K562 (cell line): Measurements from ENCODE around the gene RNPEP. TPM values are rescaled to one million over a fixed set of nuclear protein-coding genes. Genes with fewer than 3 reads are reported as not detected.
A peak's percentile ranks its signal among the peaks of the same experiment; 100 is the strongest.

Source experiments
- CBX8 ChIP-seq: fragments of 200-600 bp; sonication (generic); IDR thresholded peaks from 2 replicates; pipeline ENCODE4 v1.6.1; 2012; ENCODE audit warnings: borderline replicate concordance, mixed run types, low read depth, mild to moderate bottlenecking, moderate library complexity, mixed read lengths, low read length, control low read depth, inconsistent platforms; ENCODE audit not compliant: poor library complexity, severe bottlenecking; ENCODE audit errors: extremely low read depth
- FOXJ2 ChIP-seq: fragments of 200-800 bp; sonication (Bioruptor generic); IDR thresholded peaks from 2 replicates; pipeline ENCODE4 v1.6.1; 2016; ENCODE audit warnings: missing genetic modification characterization, missing compliant biosample characterization
- GABPB2 ChIP-seq: fragments of 250-450 bp; sonication (Bioruptor Pico); conservative IDR thresholded peaks from 2 replicates; pipeline ENCODE4 v1.5.1; 2021; ENCODE audit warnings: mild to moderate bottlenecking
- JUN ChIP-seq, 2 experiments: sonication (generic) in 1 of 2; formaldehyde crosslinking in 1 of 2; IDR thresholded peaks; 2 replicates each; pipeline versions ENCODE4 v1.6.1 to v1.8.0; 2012 to 2022; ENCODE audit warnings: borderline replicate concordance in 2 of 2, mild to moderate bottlenecking in 2 of 2, improper control_type of control experiment in 1 of 2, low read depth in 1 of 2, low read length in 1 of 2, missing genetic modification reagents in 1 of 2
- KDM2B ChIP-seq: fragments of 250-450 bp; sonication (Bioruptor Pico); IDR thresholded peaks from 2 replicates; pipeline ENCODE4 v1.8.0; 2021; ENCODE audit warnings: mild to moderate bottlenecking, moderate library complexity
- MIER1 ChIP-seq: fragments of 450-650 bp; IDR thresholded peaks from 2 replicates; pipeline ENCODE4 v1.6.1; 2016; ENCODE audit warnings: antibody characterized with exemption, mild to moderate bottlenecking, low read depth
- NFIC ChIP-seq: fragments of 450-650 bp; IDR thresholded peaks from 2 replicates; pipeline ENCODE4 v1.6.1; 2017; ENCODE audit warnings: mild to moderate bottlenecking, inconsistent platforms
- NR1H2 ChIP-seq: sonication (generic); formaldehyde crosslinking; IDR thresholded peaks from 2 replicates; pipeline ENCODE4 v1.4.0; 2020; ENCODE audit warnings: mild to moderate bottlenecking, missing genetic modification reagents
- PURB ChIP-seq: sonication (generic); formaldehyde crosslinking; IDR thresholded peaks from 2 replicates; pipeline ENCODE4 v1.9.0; 2021; ENCODE audit warnings: low read depth, mild to moderate bottlenecking, missing genetic modification reagents
- RBM22 ChIP-seq: fragments of 200-400 bp; formaldehyde crosslinking; IDR thresholded peaks from 2 replicates; pipeline ENCODE4 v1.6.1; 2018; ENCODE audit warnings: low read length, low read depth; ENCODE audit not compliant: poor library complexity, severe bottlenecking
- TEAD1 ChIP-seq, 2 experiments: fragments of 450-650 bp in 1 of 2; sonication (generic) in 1 of 2; formaldehyde crosslinking; IDR thresholded peaks; 2 replicates each; pipeline versions ENCODE4 v1.4.0 to v1.8.0; 2020 to 2022; ENCODE audit warnings: mild to moderate bottlenecking in 2 of 2, missing genetic modification reagents in 1 of 2
- ZKSCAN8 ChIP-seq: fragments of 200-800 bp; sonication (Bioruptor generic); IDR thresholded peaks from 2 replicates; pipeline ENCODE4 v1.6.1; 2016; ENCODE audit warnings: missing genetic modification characterization, missing compliant biosample characterization
- ZNF239 ChIP-seq: fragments of 250-450 bp; sonication (Bioruptor Pico); IDR thresholded peaks from 2 replicates; pipeline ENCODE4 v1.4.0; 2020; ENCODE audit warnings: mild to moderate bottlenecking
- ZNF561 ChIP-seq: fragments of 450-650 bp; formaldehyde crosslinking; conservative IDR thresholded peaks from 2 replicates; pipeline ENCODE4 v1.4.0; 2020; ENCODE audit warnings: mild to moderate bottlenecking, moderate library complexity
- polyA plus RNA-seq, 8 experiments: library from polyadenylated mRNA; depleted of rRNA in 4 of 8; stranded (reverse) in 5 of 8; unstranded in 3 of 8; fragments of >200 nt; fragmentation: Nextera tagmentation in 2 of 8; fragmentation: Illumina TruSeq in 1 of 8; extraction: Ambion mirVana in 2 of 8; extraction: Trizol in 1 of 8; gene quantifications; 2 replicates each; pipeline versions ENCODE4 v1.2.1 to v1.2.3, GENCODE V29; 2011 to 2014; ENCODE audit warnings: inconsistent platforms in 1 of 8, missing spikeins in 1 of 8
- total RNA-seq, 7 experiments: library from RNA; depleted of rRNA in 6 of 7; stranded (reverse); fragments of >200 nt in 6 of 7; fragmentation: Illumina TruSeq in 2 of 7; extraction: Trizol in 2 of 7; gene quantifications; 2 replicates each; pipeline versions ENCODE4 v1.2.1 to v1.2.3, GENCODE V29; 2011 to 2021; ENCODE audit warnings: low replicate concordance in 1 of 7
- TF ChIP-seq, protein P1 (sequence below): fragments of 450-650 bp; IDR thresholded peaks from 2 replicates; pipeline ENCODE4 v1.6.1; 2017; ENCODE audit warnings: antibody characterized with exemption, mild to moderate bottlenecking
- TF ChIP-seq, protein P2 (sequence below): fragments of 250-450 bp; sonication (Bioruptor Pico); IDR thresholded peaks from 2 replicates; pipeline ENCODE4 v1.8.0; 2022; ENCODE audit warnings: inconsistent platforms
- TF ChIP-seq, protein P3 (sequence below): sonication (generic); formaldehyde crosslinking; IDR thresholded peaks from 2 replicates; pipeline ENCODE4 v1.8.1; 2022; ENCODE audit warnings: missing genetic modification reagents
- TF ChIP-seq, protein P4 (sequence below): fragments of 450-650 bp; formaldehyde crosslinking; IDR thresholded peaks from 2 replicates; pipeline ENCODE4 v1.4.0; 2022; ENCODE audit warnings: mild to moderate bottlenecking, moderate library complexity

Gene RNPEP
- total and polyA plus RNA-seq, 9 of the 15 experiments (the other 6 are each of a cell fraction or from before 2014, with no cell fraction given) = 27.5 to 131 (median 63.4) TPM

DNA sequence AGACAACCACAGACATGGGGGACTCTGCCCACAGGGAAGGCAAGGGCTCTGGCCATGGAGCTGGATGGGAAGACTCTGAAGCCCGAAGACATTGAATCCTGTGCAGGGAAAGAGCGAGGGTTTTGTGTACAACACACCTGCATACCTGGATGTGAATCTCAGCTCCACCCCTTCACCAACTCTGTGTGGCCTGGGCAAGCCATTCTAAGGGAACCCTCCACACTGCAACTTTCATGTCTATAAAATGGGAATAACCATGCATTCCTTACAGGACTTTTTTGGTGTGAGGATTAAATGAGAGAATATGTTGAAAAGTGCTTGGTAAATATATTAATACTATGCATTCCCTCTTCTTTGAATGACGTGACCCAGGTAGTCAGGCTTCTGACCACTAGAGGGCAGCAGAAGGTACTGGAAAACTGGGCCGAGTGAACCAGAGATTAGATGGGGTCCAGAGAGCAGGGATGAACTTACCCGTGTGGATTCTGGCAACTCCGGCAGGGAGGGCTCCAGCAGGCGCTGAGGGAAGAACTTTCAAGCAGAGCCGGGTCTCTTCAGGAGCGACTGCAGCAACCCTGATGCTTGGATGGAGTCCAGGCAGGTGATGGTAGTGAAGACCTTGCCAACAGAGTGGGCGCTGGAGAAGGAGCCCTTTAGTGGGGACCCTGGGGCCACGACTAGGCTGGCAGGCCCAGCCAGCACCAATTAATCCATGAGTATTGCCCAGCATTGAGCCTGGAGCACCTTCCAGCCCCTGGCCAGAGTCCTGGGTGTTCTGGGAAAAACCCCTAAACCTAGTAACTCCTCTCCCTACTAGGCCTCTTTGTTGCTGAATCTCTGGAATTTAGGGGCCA lies 27.1 kb downstream of the RNPEP start (continued):
- TF ChIP-seq, protein P1, sequence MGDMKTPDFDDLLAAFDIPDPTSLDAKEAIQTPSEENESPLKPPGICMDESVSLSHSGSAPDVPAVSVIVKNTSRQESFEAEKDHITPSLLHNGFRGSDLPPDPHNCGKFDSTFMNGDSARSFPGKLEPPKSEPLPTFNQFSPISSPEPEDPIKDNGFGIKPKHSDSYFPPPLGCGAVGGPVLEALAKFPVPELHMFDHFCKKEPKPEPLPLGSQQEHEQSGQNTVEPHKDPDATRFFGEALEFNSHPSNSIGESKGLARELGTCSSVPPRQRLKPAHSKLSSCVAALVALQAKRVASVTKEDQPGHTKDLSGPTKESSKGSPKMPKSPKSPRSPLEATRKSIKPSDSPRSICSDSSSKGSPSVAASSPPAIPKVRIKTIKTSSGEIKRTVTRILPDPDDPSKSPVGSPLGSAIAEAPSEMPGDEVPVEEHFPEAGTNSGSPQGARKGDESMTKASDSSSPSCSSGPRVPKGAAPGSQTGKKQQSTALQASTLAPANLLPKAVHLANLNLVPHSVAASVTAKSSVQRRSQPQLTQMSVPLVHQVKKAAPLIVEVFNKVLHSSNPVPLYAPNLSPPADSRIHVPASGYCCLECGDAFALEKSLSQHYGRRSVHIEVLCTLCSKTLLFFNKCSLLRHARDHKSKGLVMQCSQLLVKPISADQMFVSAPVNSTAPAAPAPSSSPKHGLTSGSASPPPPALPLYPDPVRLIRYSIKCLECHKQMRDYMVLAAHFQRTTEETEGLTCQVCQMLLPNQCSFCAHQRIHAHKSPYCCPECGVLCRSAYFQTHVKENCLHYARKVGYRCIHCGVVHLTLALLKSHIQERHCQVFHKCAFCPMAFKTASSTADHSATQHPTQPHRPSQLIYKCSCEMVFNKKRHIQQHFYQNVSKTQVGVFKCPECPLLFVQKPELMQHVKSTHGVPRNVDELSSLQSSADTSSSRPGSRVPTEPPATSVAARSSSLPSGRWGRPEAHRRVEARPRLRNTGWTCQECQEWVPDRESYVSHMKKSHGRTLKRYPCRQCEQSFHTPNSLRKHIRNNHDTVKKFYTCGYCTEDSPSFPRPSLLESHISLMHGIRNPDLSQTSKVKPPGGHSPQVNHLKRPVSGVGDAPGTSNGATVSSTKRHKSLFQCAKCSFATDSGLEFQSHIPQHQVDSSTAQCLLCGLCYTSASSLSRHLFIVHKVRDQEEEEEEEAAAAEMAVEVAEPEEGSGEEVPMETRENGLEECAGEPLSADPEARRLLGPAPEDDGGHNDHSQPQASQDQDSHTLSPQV = 0 out of 2 replicates have a peak, but pooled peaks have one; percentile 22
- TF ChIP-seq ZKSCAN8 (CRISPR knock-in tag) (no peak), PURB (CRISPR knock-in tag) (no peak), NR1H2 (no peak), ZNF561 (CRISPR knock-in tag) (no peak), GABPB2 (CRISPR knock-in tag) (no peak), FOXJ2 (tag) (no peak), CBX8 (no peak), RBM22 (no peak), KDM2B (no peak), MIER1 (no peak), ZNF239 (peak; percentile 39; the same call in 1 of the 2 replicates), NFIC (peak; percentile 39; the same call in 1 of the 2 replicates), TEAD1 (CRISPR knock-in tag; IDR thresholded peaks at IDR 0.05) (0 out of 4 replicates have a peak, but pooled peaks of 1 of the 2 experiments have one; percentile 29), JUN (IDR thresholded peaks at IDR 0.05; ENCODE audit: borderline replicate concordance, low read depth, low read length) (peak; percentile 68; the same call in 1 of the 2 replicates), JUN (CRISPR knock-in tag; IDR thresholded peaks at IDR 0.05; ENCODE audit: borderline replicate concordance) (no peak)
- TF ChIP-seq, protein P2, sequence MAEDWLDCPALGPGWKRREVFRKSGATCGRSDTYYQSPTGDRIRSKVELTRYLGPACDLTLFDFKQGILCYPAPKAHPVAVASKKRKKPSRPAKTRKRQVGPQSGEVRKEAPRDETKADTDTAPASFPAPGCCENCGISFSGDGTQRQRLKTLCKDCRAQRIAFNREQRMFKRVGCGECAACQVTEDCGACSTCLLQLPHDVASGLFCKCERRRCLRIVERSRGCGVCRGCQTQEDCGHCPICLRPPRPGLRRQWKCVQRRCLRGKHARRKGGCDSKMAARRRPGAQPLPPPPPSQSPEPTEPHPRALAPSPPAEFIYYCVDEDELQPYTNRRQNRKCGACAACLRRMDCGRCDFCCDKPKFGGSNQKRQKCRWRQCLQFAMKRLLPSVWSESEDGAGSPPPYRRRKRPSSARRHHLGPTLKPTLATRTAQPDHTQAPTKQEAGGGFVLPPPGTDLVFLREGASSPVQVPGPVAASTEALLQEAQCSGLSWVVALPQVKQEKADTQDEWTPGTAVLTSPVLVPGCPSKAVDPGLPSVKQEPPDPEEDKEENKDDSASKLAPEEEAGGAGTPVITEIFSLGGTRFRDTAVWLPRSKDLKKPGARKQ (CRISPR knock-in tag) = no peak
- TF ChIP-seq, protein P3, sequence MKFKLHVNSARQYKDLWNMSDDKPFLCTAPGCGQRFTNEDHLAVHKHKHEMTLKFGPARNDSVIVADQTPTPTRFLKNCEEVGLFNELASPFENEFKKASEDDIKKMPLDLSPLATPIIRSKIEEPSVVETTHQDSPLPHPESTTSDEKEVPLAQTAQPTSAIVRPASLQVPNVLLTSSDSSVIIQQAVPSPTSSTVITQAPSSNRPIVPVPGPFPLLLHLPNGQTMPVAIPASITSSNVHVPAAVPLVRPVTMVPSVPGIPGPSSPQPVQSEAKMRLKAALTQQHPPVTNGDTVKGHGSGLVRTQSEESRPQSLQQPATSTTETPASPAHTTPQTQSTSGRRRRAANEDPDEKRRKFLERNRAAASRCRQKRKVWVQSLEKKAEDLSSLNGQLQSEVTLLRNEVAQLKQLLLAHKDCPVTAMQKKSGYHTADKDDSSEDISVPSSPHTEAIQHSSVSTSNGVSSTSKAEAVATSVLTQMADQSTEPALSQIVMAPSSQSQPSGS = peak; percentile 77; the same call in 1 of the 2 replicates
- TF ChIP-seq, protein P4, sequence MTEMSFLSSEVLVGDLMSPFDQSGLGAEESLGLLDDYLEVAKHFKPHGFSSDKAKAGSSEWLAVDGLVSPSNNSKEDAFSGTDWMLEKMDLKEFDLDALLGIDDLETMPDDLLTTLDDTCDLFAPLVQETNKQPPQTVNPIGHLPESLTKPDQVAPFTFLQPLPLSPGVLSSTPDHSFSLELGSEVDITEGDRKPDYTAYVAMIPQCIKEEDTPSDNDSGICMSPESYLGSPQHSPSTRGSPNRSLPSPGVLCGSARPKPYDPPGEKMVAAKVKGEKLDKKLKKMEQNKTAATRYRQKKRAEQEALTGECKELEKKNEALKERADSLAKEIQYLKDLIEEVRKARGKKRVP = 0 out of 2 replicates have a peak, but pooled peaks have one; percentile 34
